ENCODE measurements around the gene ENDOV.

ENDOV gene

GRCh38 chr17:80470603-80471002, 55.6 kb downstream of the ENDOV start:
- DNase-seq, result no peak

GRCh38 chr17:80471922-80472321, 57.0 kb downstream of the ENDOV start:
- DNase-seq, result no peak

GRCh38 chr17:80472996-80473395, 58.0 kb downstream of the ENDOV start:
- no peak for DNase-seq

DNA sequence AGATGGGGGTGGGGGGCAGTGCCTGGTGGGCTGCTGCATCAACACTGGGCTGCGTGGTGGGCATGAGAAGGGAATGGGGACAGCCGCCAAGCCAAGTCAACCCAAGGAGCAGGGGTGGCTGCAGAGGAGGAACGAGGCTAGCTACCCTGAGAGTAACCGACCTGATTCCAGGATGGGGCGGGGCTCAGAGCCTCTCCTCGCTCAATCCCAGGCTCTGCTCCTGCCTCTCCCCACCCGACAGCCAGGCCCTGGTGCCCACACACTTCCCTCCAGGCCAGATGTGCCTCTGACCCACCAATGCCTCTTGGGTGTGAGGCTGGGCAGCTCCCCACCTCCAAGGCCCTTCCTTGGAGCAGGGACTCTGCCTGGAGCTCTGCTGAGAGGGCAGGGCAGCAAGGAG, 58.7 kb downstream of the ENDOV start:
- no peak for DNase-seq

DNA sequence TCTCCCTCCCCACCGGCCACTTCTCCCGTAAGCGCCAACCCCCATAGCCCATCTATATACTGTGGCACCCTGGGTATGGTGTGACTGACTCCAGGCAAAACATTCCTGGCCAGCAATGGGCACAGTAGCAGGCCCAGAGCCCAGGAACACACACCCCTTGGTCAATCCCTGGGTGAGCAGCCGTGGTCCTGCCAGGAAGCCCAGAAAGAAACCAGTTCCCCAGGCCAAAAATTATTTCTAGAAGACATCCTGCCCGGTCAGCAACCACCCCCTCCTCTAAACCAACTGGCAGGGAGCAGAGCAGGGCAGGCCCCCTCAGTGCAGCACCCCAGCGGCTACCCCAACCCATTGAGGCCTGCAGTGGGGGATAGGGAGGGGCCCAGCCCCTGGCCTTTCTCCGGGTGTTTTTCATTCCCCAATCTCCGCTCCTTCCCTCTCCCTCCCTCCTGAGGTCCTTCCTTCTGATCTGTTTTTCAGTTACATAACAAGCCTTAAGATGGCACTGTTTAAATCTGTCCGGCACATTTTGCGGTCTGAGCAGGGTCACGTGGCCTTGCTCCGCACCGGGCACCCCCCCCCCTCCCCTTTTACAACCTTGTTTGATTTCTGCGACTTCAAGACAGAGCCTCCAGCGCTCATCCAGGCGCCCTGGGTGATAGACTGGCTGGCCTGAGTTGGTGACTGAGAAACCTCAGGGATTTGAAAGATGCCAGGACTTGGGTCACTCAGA, 59.4 kb downstream of the ENDOV start:
- DNase-seq, result no peak

GRCh38 chr17:80474961-80475909, 60.3 kb downstream of the ENDOV start:
- DNase-seq, result no peak

DNA sequence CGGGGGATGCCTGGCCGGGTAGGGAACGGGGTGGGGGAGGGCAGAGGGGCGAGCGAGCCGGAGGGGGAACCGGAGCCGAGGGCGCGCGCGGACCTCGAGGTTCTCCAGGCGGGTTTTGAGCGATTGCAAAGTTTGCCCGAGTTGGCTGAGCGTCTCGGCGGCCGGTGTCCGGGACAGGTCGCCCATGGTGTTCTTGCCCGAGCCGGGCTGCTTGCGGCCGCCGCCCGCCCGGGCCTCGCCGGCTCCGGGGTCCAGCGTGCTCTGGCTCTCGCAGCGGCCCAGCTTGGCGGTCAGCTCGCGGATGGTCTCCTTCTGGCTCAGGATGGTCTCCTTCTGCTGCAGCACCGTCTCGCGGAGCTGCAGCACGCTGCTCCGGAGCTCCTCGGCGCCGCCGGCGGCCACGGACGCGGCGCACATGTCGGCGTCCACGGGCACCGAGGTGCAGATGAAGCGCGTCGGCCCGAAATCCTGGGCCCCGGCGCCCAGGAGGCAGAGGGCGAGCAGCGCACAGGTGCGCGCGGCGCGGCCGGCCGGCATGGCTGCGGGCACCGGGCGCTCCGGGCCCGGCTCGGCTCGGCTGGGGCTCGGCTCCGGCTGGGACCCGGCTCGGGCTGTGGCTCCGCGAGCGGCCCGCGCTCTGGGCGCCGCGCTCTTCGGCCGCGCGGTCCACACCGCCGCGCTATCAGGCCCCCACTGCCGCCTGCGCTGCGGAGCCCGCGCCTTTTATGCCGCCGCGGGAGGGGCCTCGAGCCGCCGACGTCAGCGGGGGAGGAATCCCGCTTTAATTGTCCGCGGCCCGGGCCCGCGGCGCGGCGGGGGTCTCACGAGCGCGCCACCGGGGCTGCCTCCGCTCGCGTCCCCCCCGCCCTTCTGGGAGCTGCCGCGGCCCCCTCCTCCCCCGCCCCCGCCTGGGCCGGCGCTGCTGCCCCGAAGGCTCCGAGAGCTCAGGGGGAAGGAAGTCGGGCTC, 61.2 kb downstream of the ENDOV start, which contains the start of gene NPTX1:
Gene NPTX1, minus strand, starts transcription at position 698 of the 967 bp plus-strand sequence. Its CDS starts 161 bp downstream, at position 537.
- DNase-seq, result no peak

- DNase-seq, result no peak
Measured at GRCh38 chr17:80476877-80477646, 62.1 kb downstream of the ENDOV start.

GRCh38 chr17:80477647-80478478, 62.9 kb downstream of the ENDOV start:
- DNase-seq, result no peak

DNA sequence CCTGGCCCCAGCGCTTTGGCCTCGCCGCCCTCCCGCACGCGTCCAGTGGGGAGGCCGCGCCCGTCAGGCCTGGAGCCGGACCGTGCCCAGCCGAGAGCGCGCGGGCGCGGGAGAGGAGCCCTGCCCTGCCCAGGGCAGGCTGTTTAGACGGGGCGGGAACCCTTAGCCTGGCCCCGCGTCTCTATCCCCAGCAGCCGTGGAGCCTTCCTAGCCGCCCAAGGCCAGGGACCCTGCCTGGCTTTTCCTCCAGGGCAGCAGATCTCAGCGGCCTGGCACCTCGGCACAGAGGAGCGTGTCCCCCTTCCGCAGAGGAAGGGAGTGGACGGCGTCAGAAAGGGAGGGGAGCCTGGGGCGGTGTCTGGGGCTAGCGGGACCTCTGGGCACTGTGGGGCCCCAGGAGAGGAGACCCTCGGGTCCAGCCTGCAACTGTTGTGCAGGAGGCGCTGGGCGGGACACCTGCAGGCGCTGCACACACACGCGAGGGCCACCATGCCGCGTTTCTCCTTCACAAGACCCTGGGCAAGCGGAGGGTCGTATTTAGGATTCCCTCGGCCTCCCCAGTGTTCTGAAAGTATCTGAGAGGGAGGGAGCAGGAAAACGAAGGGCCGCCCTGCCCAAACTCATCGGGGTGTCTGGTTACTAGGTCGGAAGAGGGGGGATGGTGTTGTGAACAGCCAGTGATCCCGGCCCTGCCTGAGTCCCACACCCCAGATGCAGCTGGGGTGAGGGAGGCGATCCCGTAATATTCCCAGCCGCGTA, 63.7 kb downstream of the ENDOV start:
- DNase-seq, result no peak

- DNase-seq, result no peak
Measured at GRCh38 chr17:80479246-80479566, 64.2 kb downstream of the ENDOV start.

DNA sequence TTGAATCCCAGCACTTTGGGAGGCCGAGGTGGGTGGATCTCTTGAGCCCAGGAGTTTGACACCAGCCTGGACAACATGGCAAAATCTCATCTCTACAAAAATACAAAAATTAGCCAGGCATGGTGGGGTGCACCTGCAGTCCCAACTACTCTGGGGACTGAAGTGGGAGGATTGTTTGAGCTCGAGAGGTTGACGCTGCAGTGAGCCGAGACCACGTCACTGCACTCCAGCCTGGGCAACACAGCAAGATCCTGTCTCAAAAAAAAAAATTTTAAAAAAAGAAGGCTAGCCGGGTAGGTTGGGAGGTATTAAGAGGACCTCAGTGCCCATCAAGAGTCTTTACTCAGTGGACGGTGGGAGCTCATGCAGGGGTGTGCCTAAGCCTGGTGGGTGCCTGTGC, 65.3 kb downstream of the ENDOV start:
- DNase-seq, result no peak

- no peak for DNase-seq
Measured at GRCh38 chr17:80481284-80482057, 66.5 kb downstream of the ENDOV start.

DNA sequence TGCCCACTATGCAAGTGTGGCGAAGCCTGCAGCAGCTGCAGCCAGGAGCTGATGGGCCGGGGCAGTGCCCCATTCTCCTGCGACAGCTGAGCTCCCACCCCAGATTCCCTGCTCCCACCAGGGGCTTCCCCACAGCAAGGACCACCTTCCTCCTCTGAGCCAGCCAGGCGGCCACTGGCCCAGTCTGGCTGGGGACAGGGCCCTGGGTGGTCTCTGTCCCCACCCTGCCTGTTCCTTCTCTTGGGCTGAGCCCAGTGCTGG, 67.0 kb downstream of the ENDOV start:
- DNase-seq, result no peak

- no peak for DNase-seq
Measured at GRCh38 chr17:80482555-80483308, 67.8 kb downstream of the ENDOV start.

DNA sequence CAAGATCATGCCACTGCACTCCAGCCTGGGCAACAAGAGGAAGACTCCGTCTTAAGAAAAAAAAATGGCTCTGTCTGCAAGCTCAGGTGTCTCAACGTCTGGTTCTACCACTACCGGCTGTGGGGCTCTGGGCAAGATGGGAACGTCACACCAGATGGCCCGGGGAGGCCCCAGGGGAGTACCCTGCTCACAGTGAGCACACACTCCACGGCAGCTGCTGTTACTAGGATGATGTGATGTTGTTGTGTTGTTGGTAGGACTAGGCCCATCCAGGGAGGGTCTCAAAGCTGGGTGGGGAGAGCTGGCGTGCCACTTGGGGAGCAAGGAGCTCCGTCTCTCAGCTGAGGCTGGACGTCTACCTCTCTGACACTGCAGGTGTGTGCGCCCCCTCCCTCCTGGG, 70.9 kb downstream of the ENDOV start:
- DNase-seq, result no peak

- no peak for DNase-seq
Measured at GRCh38 chr17:80486692-80487091, 71.7 kb downstream of the ENDOV start.

DNA sequence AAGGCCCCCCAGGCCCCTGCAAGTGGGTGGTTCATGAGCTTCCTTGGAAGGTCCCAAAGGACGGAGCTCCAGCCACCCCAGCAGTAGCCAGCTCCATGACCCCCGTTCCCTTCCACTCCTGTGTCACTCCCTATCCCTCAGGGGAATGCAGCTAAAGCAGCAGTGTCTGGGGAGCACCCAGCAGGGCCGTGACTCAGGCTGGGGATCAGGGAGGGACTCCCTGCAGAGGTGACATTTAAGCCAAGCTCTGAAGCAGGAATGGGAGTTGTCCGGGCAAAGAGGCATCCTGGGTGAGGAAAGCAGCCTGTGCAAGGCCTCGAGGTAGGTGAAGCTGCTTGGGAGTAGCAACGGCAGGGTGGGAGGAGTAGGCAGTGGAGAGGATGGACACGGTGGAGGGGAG, 72.5 kb downstream of the ENDOV start:
- no peak for DNase-seq

All from activated effector memory CD4-positive, alpha-beta T cell treated with Interleukin-2 at 50 U/mL for 16 hours (primary cell).